HG03060 (cell line): ENCODE measurements around the gene LCN10.

Source experiments
- ATAC-seq: cut with Tn5 transposase; IDR thresholded peaks from one replicate; pipeline ENCODE4 v1.9.1; 2021; ENCODE audit warnings: low read depth, moderate number of reproducible peaks; ENCODE audit not compliant: unreplicated experiment

The LCN10 gene

DNA sequence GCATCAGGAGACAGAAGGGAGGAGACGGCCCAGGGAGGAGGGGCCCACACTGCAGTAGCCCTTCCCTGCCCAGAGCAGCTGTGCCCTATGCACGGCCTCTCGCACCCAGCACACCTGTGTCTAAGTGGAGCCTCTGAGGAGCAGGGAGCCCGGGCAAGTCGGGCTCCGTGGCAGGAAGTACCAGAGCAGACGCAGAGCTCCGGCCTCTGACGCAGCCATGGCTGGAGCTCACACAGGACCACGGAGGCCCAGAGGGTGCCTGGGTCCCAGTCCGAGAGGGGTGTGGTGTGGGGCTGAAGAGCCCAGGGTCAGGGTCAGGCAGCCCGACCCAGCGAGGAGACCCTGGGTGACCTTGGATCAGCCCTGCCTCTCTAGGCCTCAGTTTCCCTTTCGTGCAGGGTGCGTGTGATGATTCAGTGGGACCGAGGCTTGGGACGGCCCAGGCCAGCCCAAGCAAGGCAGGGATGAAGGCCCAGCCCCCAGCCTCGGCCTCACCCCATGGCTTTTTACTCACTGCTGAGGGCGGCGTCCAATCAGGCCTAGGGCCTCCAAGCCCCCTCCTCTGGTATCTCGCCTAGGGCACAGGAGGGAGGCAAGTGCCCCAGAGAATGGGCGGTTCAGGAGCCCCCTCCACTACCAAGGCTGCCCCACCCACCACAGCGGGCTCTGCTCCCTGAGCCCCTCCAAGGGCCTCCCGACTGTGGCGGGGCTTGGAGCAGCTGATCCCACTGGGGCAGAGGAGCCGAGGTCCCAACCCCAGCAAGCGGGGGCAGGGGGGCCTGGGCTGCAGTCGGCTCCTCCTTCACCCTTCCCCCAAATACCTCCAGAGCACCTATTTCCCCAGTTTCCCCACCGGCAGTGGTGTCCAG lies 51.2 kb downstream of the LCN10 start:
- no peak for ATAC-seq

DNA sequence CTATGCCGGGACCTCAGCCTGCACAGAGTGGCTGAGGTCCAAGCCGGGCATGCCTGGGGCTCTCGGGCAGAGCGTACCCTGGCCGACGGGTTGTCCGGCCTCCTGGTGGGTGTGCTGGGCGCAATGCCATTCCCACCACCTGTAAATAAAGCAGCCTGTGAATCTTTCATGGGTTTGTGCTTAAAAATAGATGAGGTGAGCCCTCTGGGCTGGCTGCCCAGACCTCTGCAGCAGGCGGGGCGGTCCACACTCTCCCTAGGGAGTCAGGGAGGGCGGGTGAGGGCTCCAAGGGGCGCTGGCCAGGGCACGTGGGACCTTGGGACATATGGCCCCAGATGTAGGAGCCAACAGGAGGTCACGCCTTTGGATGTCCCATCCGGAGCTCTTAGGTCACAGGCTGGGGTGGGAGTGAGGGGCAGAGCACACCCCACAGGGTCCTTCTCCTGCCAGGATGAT lies 51.9 kb downstream of the LCN10 start:
- ATAC-seq = no peak

- ATAC-seq = no peak
These were observed 52.5 kb downstream of the LCN10 start for GRCh38 chr9:136690104-136690805.

GRCh38 chr9:136689108-136689460 lies 53.7 kb downstream of the LCN10 start:
- ATAC-seq = no peak

DNA sequence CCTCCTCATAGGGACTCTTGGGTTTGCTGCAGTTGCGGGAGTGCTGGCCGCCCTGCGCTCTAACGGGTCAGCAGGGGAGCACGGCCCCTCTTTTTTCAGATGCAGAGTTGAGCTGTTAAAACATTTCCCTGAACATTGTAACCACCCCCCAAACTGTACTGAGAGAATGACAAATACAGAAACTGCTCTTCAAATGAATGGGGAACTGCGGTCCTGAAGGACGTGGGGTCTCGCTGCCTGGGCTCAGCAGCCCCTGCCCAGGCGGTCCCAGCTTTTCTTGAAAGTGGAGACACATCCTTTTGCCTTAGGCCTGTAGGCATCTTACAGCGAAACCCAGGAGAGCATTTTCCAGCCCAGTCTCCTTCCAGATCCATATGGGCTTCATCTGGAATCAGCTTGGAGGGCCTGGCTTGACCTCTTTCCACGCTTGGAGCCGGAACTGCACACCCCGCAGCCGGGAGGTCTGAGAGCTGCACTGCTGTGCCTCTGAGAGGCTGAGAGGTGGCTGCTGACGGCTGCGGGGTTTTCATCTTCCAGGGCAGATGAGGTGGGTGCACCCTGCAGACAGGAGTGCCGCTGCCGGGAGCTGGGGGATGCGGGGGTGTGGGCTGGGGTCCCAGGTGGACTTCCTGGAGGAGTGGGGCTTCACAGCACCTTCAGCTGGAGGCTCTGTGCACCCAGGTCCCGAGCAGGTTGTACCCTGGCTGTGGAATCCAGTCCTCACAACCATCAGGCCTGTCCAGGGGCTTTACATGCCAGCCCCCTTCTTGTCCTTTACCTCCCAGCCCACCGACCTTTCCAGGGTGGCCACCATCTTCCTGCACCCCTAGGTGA lies 54.2 kb downstream of the LCN10 start:
- ATAC-seq = no peak
